H9 (cell line): Measurements from ENCODE around the gene FAM3A. TPM values are rescaled to one million over a fixed set of nuclear protein-coding genes. Genes with fewer than 3 reads are reported as not detected.

ENCODE experiments used
- DNase-seq: peaks from one replicate; pipeline ENCODE4 v3.0.0-alpha.2; 2017
- H2AFZ ChIP-seq: one replicate; pipeline ENCODE4 v1.6.1; 2013; ENCODE audit warnings: mild to moderate bottlenecking, low read length, control low read depth, moderate library complexity
- H2AK5ac ChIP-seq: 2 replicates; pipeline ENCODE4 v1.6.1; 2013; ENCODE audit warnings: low read length, control low read depth, mixed read lengths; ENCODE audit not compliant: insufficient read length
- H2BK120ac ChIP-seq: one replicate; pipeline ENCODE4 v1.6.1; 2013; ENCODE audit warnings: low read depth, mild to moderate bottlenecking, low read length, control low read depth, inconsistent platforms; ENCODE audit not compliant: poor library complexity, severe bottlenecking
- H2BK12ac ChIP-seq: 2 replicates; pipeline ENCODE4 v1.6.1; 2013; ENCODE audit warnings: low read length, control low read depth, mixed read lengths, low read depth; ENCODE audit not compliant: insufficient read length
- H2BK15ac ChIP-seq: 2 replicates; pipeline ENCODE4 v1.6.1; 2013; ENCODE audit warnings: low read depth, low read length, control low read depth
- H2BK20ac ChIP-seq: one replicate; pipeline ENCODE4 v1.6.1; 2013; ENCODE audit warnings: low read depth, mild to moderate bottlenecking, low read length, control low read depth, inconsistent platforms; ENCODE audit not compliant: poor library complexity, severe bottlenecking
- H2BK5ac ChIP-seq: 2 replicates; pipeline ENCODE4 v1.6.1; 2013; ENCODE audit warnings: low read length, control low read depth, mixed read lengths; ENCODE audit not compliant: insufficient read length
- H3K14ac ChIP-seq: 2 replicates; pipeline ENCODE4 v1.6.1; 2013; ENCODE audit warnings: low read length, control low read depth; ENCODE audit not compliant: insufficient read depth
- H3K18ac ChIP-seq: 2 replicates; pipeline ENCODE4 v1.6.1; 2013; ENCODE audit warnings: low read depth, mild to moderate bottlenecking, mixed read lengths, low read length, control low read depth; ENCODE audit not compliant: insufficient read length
- H3K23ac ChIP-seq: 2 replicates; pipeline ENCODE4 v1.6.1; 2013; ENCODE audit warnings: low read length, control low read depth, mixed read lengths, low read depth; ENCODE audit not compliant: insufficient read length
- H3K23me2 ChIP-seq: 2 replicates; pipeline ENCODE4 v1.6.1; 2013; ENCODE audit warnings: low read depth, mild to moderate bottlenecking, mixed read lengths, low read length, control low read depth; ENCODE audit not compliant: insufficient read length, poor library complexity, severe bottlenecking
- H3K27ac ChIP-seq: 2 replicates; pipeline ENCODE4 v1.5.1; 2013; ENCODE audit warnings: low read length, control low read depth, mixed read lengths, low read depth; ENCODE audit not compliant: insufficient read length
- H3K27me3 ChIP-seq: 2 replicates; pipeline ENCODE4 v1.6.1; 2013; ENCODE audit warnings: low read length, control low read depth, inconsistent platforms; ENCODE audit not compliant: insufficient read depth
- H3K4ac ChIP-seq: 2 replicates; pipeline ENCODE4 v1.6.1; 2013; ENCODE audit warnings: low read depth, mild to moderate bottlenecking, control low read depth, inconsistent platforms, low read length, moderate library complexity
- H3K4me1 ChIP-seq: 2 replicates; pipeline ENCODE4 v1.6.1; 2013; ENCODE audit warnings: low read length, control low read depth, inconsistent platforms; ENCODE audit not compliant: insufficient read depth
- H3K4me2 ChIP-seq: 2 replicates; pipeline ENCODE4 v1.6.1; 2013; ENCODE audit warnings: low read length, control low read depth, mixed read lengths; ENCODE audit not compliant: insufficient read length, insufficient read depth
- H3K56ac ChIP-seq: 2 replicates; pipeline ENCODE4 v1.6.1; 2013; ENCODE audit warnings: low read depth, mild to moderate bottlenecking, mixed read lengths, low read length, control low read depth; ENCODE audit not compliant: insufficient read length
- H3K79me1 ChIP-seq: 2 replicates; pipeline ENCODE4 v1.6.1; 2013; ENCODE audit warnings: low read depth, mild to moderate bottlenecking, moderate library complexity, low read length, control low read depth, inconsistent platforms; ENCODE audit not compliant: insufficient read depth, poor library complexity, severe bottlenecking
- H3K79me2 ChIP-seq: 2 replicates; pipeline ENCODE4 v1.6.1; 2013; ENCODE audit warnings: low read length, control low read depth, inconsistent platforms; ENCODE audit not compliant: insufficient read depth
- H3K9ac ChIP-seq: 2 replicates; pipeline ENCODE4 v1.6.1; 2013; ENCODE audit warnings: low read length, control low read depth, mixed read lengths; ENCODE audit not compliant: insufficient read length; ENCODE audit errors: extremely low read depth
- H3K9me3 ChIP-seq: one replicate; pipeline ENCODE4 v1.6.1; 2013; ENCODE audit warnings: low read depth, low read length, inconsistent platforms; ENCODE audit not compliant: control insufficient read depth
- H3T11ph ChIP-seq: one replicate; pipeline ENCODE4 v1.6.1; 2013; ENCODE audit warnings: mild to moderate bottlenecking, low read length, control low read depth, inconsistent platforms
- H4K20me1 ChIP-seq: one replicate; pipeline ENCODE4 v1.6.1; 2013; ENCODE audit not compliant: control insufficient read depth, insufficient read length, insufficient read depth
- H4K5ac ChIP-seq: 2 replicates; pipeline ENCODE4 v1.6.1; 2013; ENCODE audit warnings: low read depth, mild to moderate bottlenecking, mixed read lengths, low read length, control low read depth; ENCODE audit not compliant: insufficient read length
- H4K8ac ChIP-seq: replicated peaks from 2 replicates; pipeline ENCODE4 v1.6.1; 2013; ENCODE audit warnings: low read length, control low read depth, mixed read lengths, low read depth; ENCODE audit not compliant: insufficient read length
- H4K91ac ChIP-seq: 2 replicates; pipeline ENCODE4 v1.6.1; 2013; ENCODE audit warnings: low read depth, mild to moderate bottlenecking, moderate library complexity, mixed read lengths, low read length, control low read depth; ENCODE audit not compliant: insufficient read length
- H3K27ac Mint-ChIP-seq, 3 experiments: 2 replicates in 2 of 3; 3 replicates in 1 of 3; pipeline ENCODE4 v1.8.0; 2020 to 2021; ENCODE audit warnings: mixed read lengths in 3 of 3, mild to moderate bottlenecking in 1 of 3, moderate library complexity in 1 of 3
- H3K27me3 Mint-ChIP-seq: 2 replicates; pipeline ENCODE4 v1.8.0; 2021; ENCODE audit warnings: low read depth, mild to moderate bottlenecking, moderate library complexity, mixed read lengths
- H3K36me3 Mint-ChIP-seq, 3 experiments: 2 replicates in 2 of 3; 3 replicates in 1 of 3; pipeline ENCODE4 v1.8.0; 2020 to 2021; ENCODE audit warnings: low read depth in 3 of 3, mixed read lengths in 3 of 3; ENCODE audit not compliant: insufficient read depth in 1 of 3
- H3K4me1 Mint-ChIP-seq, 2 experiments: 2 replicates each; pipeline ENCODE4 v1.8.0; 2020; ENCODE audit warnings: mixed read lengths in 2 of 2
- H3K4me3 Mint-ChIP-seq, 2 experiments: 2 replicates in 1 of 2; 3 replicates in 1 of 2; pipeline ENCODE4 v1.8.0; 2020 to 2021; ENCODE audit warnings: mild to moderate bottlenecking in 2 of 2, mixed read lengths in 2 of 2, moderate library complexity in 1 of 2
- H3K9me3 Mint-ChIP-seq, 2 experiments: 2 replicates in 1 of 2; 3 replicates in 1 of 2; pipeline ENCODE4 v1.8.0; 2020; ENCODE audit warnings: mild to moderate bottlenecking in 2 of 2, mixed read lengths in 2 of 2, moderate library complexity in 1 of 2
- WGBS: extraction: QIAGEN DNeasy Blood & Tissue Kit; methylation state at CpG from one replicate; pipeline ENCODE4 v1.1.7; 2013; ENCODE audit warnings: missing lambda C conversion rate, low lambda C conversion rate, mixed read lengths; ENCODE audit not compliant: insufficient read length; ENCODE audit errors: extremely low coverage; 5-methylcytosine and 5-hydroxymethylcytosine counted together
- total RNA-seq: library from RNA; stranded (reverse); gene quantifications from 2 replicates; pipeline ENCODE4 v1.2.1, GENCODE V29; 2021
- TF ChIP-seq, protein P1 (sequence below): fragments of 200-600 bp; sonication (generic); conservative IDR thresholded peaks from 3 replicates; pipeline ENCODE4 v1.8.0; 2021; ENCODE audit warnings: antibody characterized with exemption, mild to moderate bottlenecking

FAM3A gene
- total RNA-seq, 1 experiment from 2014 or later, result 22.8 TPM

DNA sequence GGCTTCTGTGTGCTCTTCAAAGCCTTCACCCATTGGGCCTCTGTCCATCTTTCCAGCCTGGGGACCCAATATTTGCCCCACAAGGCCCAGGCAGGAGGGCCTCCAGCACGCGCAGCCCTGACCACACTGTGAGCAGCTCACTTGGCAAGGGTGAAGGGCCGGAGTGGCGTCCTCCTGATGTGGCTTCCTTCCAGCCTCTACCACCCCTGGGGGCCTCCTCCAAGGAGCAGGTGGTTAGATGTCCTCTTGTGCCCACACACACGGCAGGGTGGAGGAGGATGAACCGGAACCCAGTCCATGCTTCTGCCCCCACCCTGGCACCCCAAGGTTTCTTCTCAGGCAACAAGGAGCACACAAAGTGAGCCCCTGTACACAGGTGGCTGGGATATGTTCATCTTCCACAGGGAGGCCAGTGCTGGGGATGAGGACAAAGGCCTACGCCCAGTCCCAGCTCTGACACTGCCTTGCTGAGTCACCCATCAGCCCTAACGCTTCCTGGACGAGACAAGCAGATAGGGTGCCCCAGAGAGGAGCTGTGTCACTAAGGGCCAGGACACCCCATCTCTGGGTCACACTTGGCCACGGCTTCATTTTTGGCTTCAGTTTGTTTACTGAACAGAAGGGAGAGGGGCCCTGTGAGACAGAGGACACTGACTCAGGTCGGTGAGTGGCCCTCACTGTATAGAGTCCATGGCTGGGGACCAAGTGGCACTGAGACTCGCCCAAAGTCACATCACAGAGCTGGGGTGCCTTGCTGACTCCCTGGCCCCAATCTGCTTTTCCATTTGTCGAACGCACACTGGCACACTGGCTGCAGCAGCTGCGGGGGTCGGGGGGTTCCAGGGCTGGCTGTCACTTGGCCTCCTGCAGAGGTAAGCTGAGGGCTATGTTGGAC lies 31.5 kb downstream of the FAM3A start:
- Histone ChIP-seq H2AFZ (no peak overlapping the region), H3K23me2 (peaks cover under 1% of the 10 kb centered on the region), H3K9me3 (peaks cover 49% of the 10 kb centered on the region), H3K27ac (no peak overlapping the region), H3K4me2 (no peak overlapping the region), H3K27me3 (no peaks in the 10 kb centered on the region), H3K23ac (no peak overlapping the region), H4K8ac (no peak overlapping the region), H2BK20ac (no peak overlapping the region), H2BK120ac (no peak overlapping the region), H2BK12ac (no peak overlapping the region), H4K20me1 (no peaks in the 10 kb centered on the region), H2BK15ac (no peak overlapping the region), H3K56ac (no peak overlapping the region), H3K79me2 (no peaks in the 10 kb centered on the region), H3K9ac (no peak overlapping the region), H2AK5ac (no peak overlapping the region), H3K4ac (no peak overlapping the region), H3K14ac (no peak overlapping the region), H3T11ph (no peak overlapping the region), H3K79me1 (no peaks in the 10 kb centered on the region), H3K18ac (no peak overlapping the region), H4K5ac (no peak overlapping the region), H3K4me1 (no peaks in the 10 kb centered on the region; the same call in 1 of the 2 replicates), H2BK5ac (no peak overlapping the region), H4K91ac (no peak overlapping the region)
- no CpG with 5 or more reads among the region's 16 CpGs for WGBS
- TF ChIP-seq, protein P1, sequence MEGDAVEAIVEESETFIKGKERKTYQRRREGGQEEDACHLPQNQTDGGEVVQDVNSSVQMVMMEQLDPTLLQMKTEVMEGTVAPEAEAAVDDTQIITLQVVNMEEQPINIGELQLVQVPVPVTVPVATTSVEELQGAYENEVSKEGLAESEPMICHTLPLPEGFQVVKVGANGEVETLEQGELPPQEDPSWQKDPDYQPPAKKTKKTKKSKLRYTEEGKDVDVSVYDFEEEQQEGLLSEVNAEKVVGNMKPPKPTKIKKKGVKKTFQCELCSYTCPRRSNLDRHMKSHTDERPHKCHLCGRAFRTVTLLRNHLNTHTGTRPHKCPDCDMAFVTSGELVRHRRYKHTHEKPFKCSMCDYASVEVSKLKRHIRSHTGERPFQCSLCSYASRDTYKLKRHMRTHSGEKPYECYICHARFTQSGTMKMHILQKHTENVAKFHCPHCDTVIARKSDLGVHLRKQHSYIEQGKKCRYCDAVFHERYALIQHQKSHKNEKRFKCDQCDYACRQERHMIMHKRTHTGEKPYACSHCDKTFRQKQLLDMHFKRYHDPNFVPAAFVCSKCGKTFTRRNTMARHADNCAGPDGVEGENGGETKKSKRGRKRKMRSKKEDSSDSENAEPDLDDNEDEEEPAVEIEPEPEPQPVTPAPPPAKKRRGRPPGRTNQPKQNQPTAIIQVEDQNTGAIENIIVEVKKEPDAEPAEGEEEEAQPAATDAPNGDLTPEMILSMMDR, result no peak
- Mint-ChIP-seq H3K36me3 (peaks cover 3 to 28% (median 22%) of the 10 kb centered on the region in 3 experiments), H3K27ac (no peak overlapping the region), H3K4me3 (no peak overlapping the region), H3K27me3 (peaks cover 8% of the 10 kb centered on the region), H3K4me1 (peaks cover 3 to 12% of the 10 kb centered on the region in 2 experiments; a peak in 3 of 4 replicates), H3K9me3 (peaks cover 71 to 81% of the 10 kb centered on the region in 2 experiments)
- DNase-seq, result no peak
